ENCODE measurements around the gene COPA. TPM values are rescaled to one million over a fixed set of nuclear protein-coding genes. Genes with fewer than 3 reads are reported as not detected.
A peak's percentile ranks its signal among the peaks of the same experiment; 100 is the strongest.

COPA gene
- total and polyA plus RNA-seq, 3 experiments from 2014 or later: 121 to 139 (median 129) TPM

GRCh38 chr1:160251687-160252526 is 91.1 kb downstream of the COPA start:
- Histone ChIP-seq H3K27ac (ENCODE audit: low read depth, low read length) (no peak overlapping the region), H3K4me1 (ENCODE audit: insufficient read depth, low read length) (peaks cover 5% of the 10 kb centered on the region), H3K36me3 (ENCODE audit: insufficient read depth, low read length) (peaks cover 7% of the 10 kb centered on the region), H3K4me3 (ENCODE audit: low read length) (no peak overlapping the region), H3K27me3 (ENCODE audit: insufficient read depth, low read length, poor library complexity, severe bottlenecking) (no peaks in the 10 kb centered on the region), H3K9me3 (ENCODE audit: low read length) (no peaks in the 10 kb centered on the region)
- Mint-ChIP-seq H3K9me3 (no peaks in the 10 kb centered on the region), H3K27me3 (no peaks in the 10 kb centered on the region), H3K36me3 (peaks cover 0 to 44% (median 0%) of the 10 kb centered on the region in 3 donors), H3K27ac (peak overlapping the region; percentile 8 to 87 (median 74)), H3K4me1 (peaks cover 15 to 41% (median 29%) of the 10 kb centered on the region in 3 donors), H3K4me3 (no peak overlapping the region)
- DNase-seq: peak; percentile 30 to 72 (median 43)
- POLR2A ChIA-PET: interaction anchor here (1.1 to 1.5 kb wide), 3 partner anchors 9 to 11 kb away, joined by 4 to 9 read pairs (median 7); partner anchors contain the start of gene DCAF8
- CTCF ChIA-PET: interaction anchor here (0.6 to 3.4 kb wide), 24 partner anchors 9 to 206 kb away, joined by 3 to 33 read pairs (median 5); partner anchors contain the start of genes CASQ1, DCAF8, IGSF8 and PEX19

DNA sequence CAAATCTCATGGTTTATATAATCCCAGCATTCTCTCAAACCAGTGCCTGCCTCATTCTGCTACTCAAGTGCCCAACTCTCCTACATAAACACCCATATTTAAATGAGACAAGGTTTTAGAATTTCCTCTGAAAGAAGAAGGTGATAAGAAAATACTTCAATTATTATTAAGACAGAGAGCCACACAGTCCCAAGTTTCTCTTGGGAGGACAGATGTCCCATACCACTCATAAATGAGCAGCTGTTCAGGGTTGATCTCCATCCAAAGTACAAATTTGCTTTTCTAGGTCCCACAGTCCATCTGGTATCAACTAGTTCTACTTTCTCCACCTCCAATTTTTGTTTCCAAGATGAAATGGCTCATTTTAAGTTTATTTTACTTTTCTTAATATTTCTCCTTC is 92.0 kb downstream of the COPA start:
- Histone ChIP-seq H3K9me3 (ENCODE audit: low read length) (no peaks in the 10 kb centered on the region), H3K27me3 (ENCODE audit: insufficient read depth, low read length, poor library complexity, severe bottlenecking) (no peaks in the 10 kb centered on the region), H3K36me3 (ENCODE audit: insufficient read depth, low read length) (peaks cover 7% of the 10 kb centered on the region), H3K27ac (ENCODE audit: low read depth, low read length) (no peak overlapping the region), H3K4me3 (ENCODE audit: low read length) (no peak overlapping the region), H3K4me1 (ENCODE audit: insufficient read depth, low read length) (no peaks in the 10 kb centered on the region)
- Mint-ChIP-seq H3K4me1 (peaks cover 12 to 41% (median 28%) of the 10 kb centered on the region in 3 donors), H3K27me3 (no peaks in the 10 kb centered on the region), H3K36me3 (peaks cover 0 to 46% (median 0%) of the 10 kb centered on the region in 3 donors), H3K9me3 (no peaks in the 10 kb centered on the region), H3K4me3 (no peak overlapping the region), H3K27ac (peak overlapping the region in 5 of 8 donors; percentile 4 to 63 (median 23))
- ChIA-PET CTCF (interaction anchor here (1.5 to 3.4 kb wide), 7 partner anchors 8 to 150 kb away, joined by 6 to 33 read pairs (median 9); partner anchors contain the start of genes CASQ1 and DCAF8), POLR2A (no interaction called here)
- DNase-seq: no peak

DNA sequence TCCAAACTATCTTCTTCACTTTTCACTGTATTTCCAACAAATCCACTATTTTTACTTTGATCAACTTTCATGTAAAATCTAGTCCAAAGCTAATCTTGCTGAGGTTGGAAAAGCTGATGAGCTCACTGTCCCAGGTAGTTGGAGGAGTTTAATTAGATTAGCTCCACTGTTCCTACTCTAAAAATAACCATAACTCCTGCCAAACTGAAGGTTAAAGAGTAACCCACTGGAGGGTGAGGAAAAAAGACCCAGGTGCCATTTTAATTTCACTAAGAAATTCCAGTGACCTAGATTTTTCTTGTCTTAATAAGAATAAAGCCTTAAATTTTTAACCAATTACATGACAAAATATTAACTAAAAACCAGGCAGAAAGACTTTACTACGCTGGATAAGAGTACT is 96.0 kb downstream of the COPA start:
- Histone ChIP-seq H3K4me1 (ENCODE audit: insufficient read depth, low read length) (no peaks in the 10 kb centered on the region), H3K9me3 (ENCODE audit: low read length) (no peaks in the 10 kb centered on the region), H3K27me3 (ENCODE audit: insufficient read depth, low read length, poor library complexity, severe bottlenecking) (no peaks in the 10 kb centered on the region), H3K27ac (ENCODE audit: low read depth, low read length) (no peak overlapping the region), H3K36me3 (ENCODE audit: insufficient read depth, low read length) (peaks cover 18% of the 10 kb centered on the region), H3K4me3 (ENCODE audit: low read length) (no peak overlapping the region)
- ChIA-PET POLR2A (no interaction called here), CTCF (interaction anchor here (1.3 to 1.4 kb wide), 2 partner anchors 44 to 45 kb away, joined by 3 to 4 read pairs; no protein-coding TSS in a partner anchor)
- DNase-seq: no peak
- no peaks in the 10 kb centered on the region for H3K27me3 Mint-ChIP-seq
- peaks cover 15 to 50% (median 38%) of the 10 kb centered on the region in 3 donors for H3K4me1 Mint-ChIP-seq
- H3K4me3 Mint-ChIP-seq: no peak overlapping the region
- H3K9me3 Mint-ChIP-seq: no peaks in the 10 kb centered on the region
- peaks cover 0 to 54% (median 5%) of the 10 kb centered on the region in 3 donors for H3K36me3 Mint-ChIP-seq
- H3K27ac Mint-ChIP-seq: peak overlapping the region in 2 of 8 donors; percentile 6 to 43

DNA sequence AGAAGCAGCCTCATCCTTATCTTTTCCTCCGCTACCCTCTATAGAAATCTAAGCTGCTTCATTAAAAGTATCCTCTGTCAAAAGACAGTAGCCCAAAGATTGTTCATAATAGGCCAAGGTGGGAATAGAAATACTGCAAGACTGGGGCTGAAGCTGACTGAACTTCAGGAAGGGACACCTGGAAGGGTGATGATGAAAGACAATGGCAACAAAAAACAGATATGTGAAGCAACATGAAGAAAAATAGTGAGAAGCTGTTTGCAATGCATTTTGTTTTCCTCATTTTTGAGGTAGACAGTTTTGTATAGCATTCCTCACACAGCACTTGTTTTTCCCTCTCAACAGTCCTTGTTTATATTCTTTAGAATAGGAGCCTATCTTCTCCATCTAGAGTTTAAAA is 97.6 kb downstream of the COPA start:
- H3K27ac ChIP-seq (ENCODE audit: low read depth, low read length): no peak overlapping the region
- ChIA-PET CTCF (interaction anchor here (2.8 kb wide), 1 partner anchor 46 kb away, joined by 8 read pairs; no protein-coding TSS in a partner anchor), POLR2A (interaction anchor here (0.5 kb wide), 1 partner anchor 13 kb away, joined by 3 read pairs; no protein-coding TSS in a partner anchor)
- H3K27me3 Mint-ChIP-seq: no peaks in the 10 kb centered on the region
- peaks cover 5 to 52% (median 7%) of the 10 kb centered on the region in 3 donors for H3K36me3 Mint-ChIP-seq
- DNase-seq: no peak
- peaks cover 9 to 40% (median 35%) of the 10 kb centered on the region in 3 donors for H3K4me1 Mint-ChIP-seq
- peaks cover 14% of the 10 kb centered on the region for H3K36me3 ChIP-seq (ENCODE audit: insufficient read depth, low read length)
- no peak overlapping the region for H3K4me3 ChIP-seq (ENCODE audit: low read length)
- no peaks in the 10 kb centered on the region for H3K9me3 ChIP-seq (ENCODE audit: low read length)
- no peaks in the 10 kb centered on the region for H3K27me3 ChIP-seq (ENCODE audit: insufficient read depth, low read length, poor library complexity, severe bottlenecking)
- H3K4me3 Mint-ChIP-seq: no peak overlapping the region
- H3K27ac Mint-ChIP-seq: peak overlapping the region in 2 of 8 donors; percentile 21 to 76
- no peaks in the 10 kb centered on the region for H3K9me3 Mint-ChIP-seq
- H3K4me1 ChIP-seq (ENCODE audit: insufficient read depth, low read length): no peaks in the 10 kb centered on the region

DNA sequence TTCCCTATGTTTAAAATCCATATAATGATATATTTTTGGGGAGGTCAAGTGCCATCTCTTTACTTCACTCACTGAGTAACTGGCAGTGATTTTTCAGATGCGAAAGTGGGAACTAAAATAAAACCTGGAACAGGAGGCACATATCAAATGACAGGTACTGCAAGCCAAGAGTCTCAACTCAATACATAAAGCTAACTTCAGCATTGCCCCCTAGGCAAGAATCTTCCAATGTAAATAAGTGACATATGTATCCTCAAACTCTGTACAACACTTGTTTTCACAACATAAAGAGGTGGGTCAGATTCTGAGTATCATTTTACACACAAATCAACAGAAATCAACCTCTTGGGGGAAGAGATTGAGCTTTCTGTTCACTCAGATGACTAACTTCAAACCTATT is 98.8 kb downstream of the COPA start:
- peaks cover 24% of the 10 kb centered on the region for H3K36me3 ChIP-seq (ENCODE audit: insufficient read depth, low read length)
- no peak overlapping the region for H3K27ac ChIP-seq (ENCODE audit: low read depth, low read length)
- ChIA-PET CTCF (interaction anchor here (1.2 to 2.8 kb wide), 2 partner anchors 40 to 47 kb away, joined by 3 to 8 read pairs; no protein-coding TSS in a partner anchor), POLR2A (interaction anchor here (1.0 kb wide), 1 partner anchor 17 kb away, joined by 3 read pairs; no protein-coding TSS in a partner anchor)
- peaks cover 11 to 38% (median 36%) of the 10 kb centered on the region in 3 donors for H3K4me1 Mint-ChIP-seq
- DNase-seq: no peak
- H3K4me3 ChIP-seq (ENCODE audit: low read length): no peak overlapping the region
- peaks cover 5 to 60% (median 13%) of the 10 kb centered on the region in 3 donors for H3K36me3 Mint-ChIP-seq
- H3K4me3 Mint-ChIP-seq: no peak overlapping the region
- H3K27me3 Mint-ChIP-seq: no peaks in the 10 kb centered on the region
- no peaks in the 10 kb centered on the region for H3K9me3 Mint-ChIP-seq
- no peaks in the 10 kb centered on the region for H3K27me3 ChIP-seq (ENCODE audit: insufficient read depth, low read length, poor library complexity, severe bottlenecking)
- H3K27ac Mint-ChIP-seq: peak overlapping the region in 1 of 8 donors; percentile 35
- no peaks in the 10 kb centered on the region for H3K4me1 ChIP-seq (ENCODE audit: insufficient read depth, low read length)
- H3K9me3 ChIP-seq (ENCODE audit: low read length): no peaks in the 10 kb centered on the region

- Mint-ChIP-seq H3K27ac (no peak overlapping the region), H3K4me3 (no peak overlapping the region), H3K4me1 (peaks cover 11 to 38% (median 36%) of the 10 kb centered on the region in 3 donors), H3K36me3 (peaks cover 5 to 65% (median 17%) of the 10 kb centered on the region in 3 donors), H3K27me3 (no peaks in the 10 kb centered on the region), H3K9me3 (no peaks in the 10 kb centered on the region)
- Histone ChIP-seq H3K27me3 (ENCODE audit: insufficient read depth, low read length, poor library complexity, severe bottlenecking) (no peaks in the 10 kb centered on the region), H3K4me1 (ENCODE audit: insufficient read depth, low read length) (no peaks in the 10 kb centered on the region), H3K4me3 (ENCODE audit: low read length) (no peak overlapping the region), H3K36me3 (ENCODE audit: insufficient read depth, low read length) (peaks cover 26% of the 10 kb centered on the region), H3K27ac (ENCODE audit: low read depth, low read length) (no peak overlapping the region), H3K9me3 (ENCODE audit: low read length) (no peaks in the 10 kb centered on the region)
- DNase-seq: no peak
- ChIA-PET POLR2A (interaction anchor here (1.0 kb wide), 1 partner anchor 17 kb away, joined by 3 read pairs; no protein-coding TSS in a partner anchor), CTCF (interaction anchor here (1.2 to 2.8 kb wide), 3 partner anchors 8 to 47 kb away, joined by 3 to 9 read pairs (median 8); no protein-coding TSS in a partner anchor)
Observed at GRCh38 chr1:160243767-160244166, 99.3 kb downstream of the COPA start.

GRCh38 chr1:160239582-160240299 is 103.3 kb downstream of the COPA start:
- CTCF ChIA-PET: interaction anchor here (1.3 to 2.6 kb wide), 3 partner anchors 12 to 139 kb away, joined by 3 to 10 read pairs (median 8); no protein-coding TSS in a partner anchor
- H3K27ac ChIP-seq (ENCODE audit: low read depth, low read length): no peak overlapping the region
- H3K4me3 ChIP-seq (ENCODE audit: low read length): no peak overlapping the region
- H3K4me1 ChIP-seq (ENCODE audit: insufficient read depth, low read length): no peaks in the 10 kb centered on the region
- H3K9me3 Mint-ChIP-seq: no peaks in the 10 kb centered on the region
- POLR2A ChIA-PET: no interaction called here
- no peaks in the 10 kb centered on the region for H3K27me3 Mint-ChIP-seq
- no peak for DNase-seq
- peaks cover 9 to 22% (median 16%) of the 10 kb centered on the region in 3 donors for H3K4me1 Mint-ChIP-seq
- H3K36me3 Mint-ChIP-seq: peaks cover 10 to 80% (median 27%) of the 10 kb centered on the region in 3 donors
- H3K36me3 ChIP-seq (ENCODE audit: insufficient read depth, low read length): peaks cover 56% of the 10 kb centered on the region
- H3K4me3 Mint-ChIP-seq: no peak overlapping the region
- H3K27me3 ChIP-seq (ENCODE audit: insufficient read depth, low read length, poor library complexity, severe bottlenecking): no peaks in the 10 kb centered on the region
- H3K9me3 ChIP-seq (ENCODE audit: low read length): no peaks in the 10 kb centered on the region
- peak overlapping the region in 1 of 8 donors; percentile 23 for H3K27ac Mint-ChIP-seq
